IMR-90 (cell line): ENCODE measurements around the gene NEDD4L. TPM values are rescaled to one million over a fixed set of nuclear protein-coding genes. Genes with fewer than 3 reads are reported as not detected.

Experiments used
- ATAC-seq: fragments of 200-7000 bp; cut with Tn5 transposase; 2 replicates; pipeline ENCODE4 v1.9.1; 2020; ENCODE audit warnings: low read depth, mild to moderate bottlenecking, moderate library complexity
- BruUV-seq: library from RNA; stranded (reverse); fragments of 400-500 nt; replicated peaks from 2 replicates; lab custom pipeline; 2021; lab: Mats Ljungman, UMichigan
- CTCF ChIA-PET: fragments of 300-600 bp; formaldehyde crosslinking; extraction: SDS; loops from one replicate; lab custom pipeline; 2021; ENCODE audit warnings: antibody characterized with exemption; lab: Yijun Ruan, JAX
- POLR2A ChIA-PET: fragments of 300-600 bp; sonication (Branson Sonifier 250); formaldehyde crosslinking; loops from one replicate; lab custom pipeline; 2022; ENCODE audit warnings: antibody characterized with exemption; ENCODE audit not compliant: unreplicated experiment; lab: Charles Lee
- DNase-seq: peaks from one replicate; pipeline ENCODE4 v3.0.0; 2013
- H2AFZ ChIP-seq: replicated peaks from 2 replicates; pipeline ENCODE3; 2013; ENCODE audit warnings: low read length, mild to moderate bottlenecking; ENCODE audit not compliant: poor library complexity
- H2AK5ac ChIP-seq: 2 replicates; pipeline ENCODE4 v1.6.1; 2013; ENCODE audit warnings: low read depth, low read length, inconsistent platforms
- H2AK9ac ChIP-seq: replicated peaks from 2 replicates; pipeline ENCODE3; 2013; ENCODE audit warnings: mild to moderate bottlenecking, low read depth, low read length, moderate library complexity; ENCODE audit not compliant: poor library complexity
- H2BK120ac ChIP-seq: 2 replicates; pipeline ENCODE4 v1.6.1; 2013; ENCODE audit warnings: low read depth, low read length, inconsistent platforms
- H2BK15ac ChIP-seq: 3 replicates; pipeline ENCODE4 v1.6.1; 2013; ENCODE audit warnings: low read depth, low read length, inconsistent platforms
- H2BK20ac ChIP-seq: 2 replicates; pipeline ENCODE4 v1.6.1; 2013; ENCODE audit warnings: low read depth, mild to moderate bottlenecking, inconsistent platforms, low read length, moderate library complexity
- H2BK5ac ChIP-seq: 2 replicates; pipeline ENCODE4 v1.6.1; 2013; ENCODE audit warnings: mild to moderate bottlenecking, low read depth, low read length, inconsistent platforms; ENCODE audit not compliant: poor library complexity, severe bottlenecking
- H3K14ac ChIP-seq: replicated peaks from 2 replicates; pipeline ENCODE4 v1.6.1; 2013; ENCODE audit warnings: low read depth, low read length, inconsistent platforms
- H3K18ac ChIP-seq: 2 replicates; pipeline ENCODE4 v1.6.1; 2013; ENCODE audit warnings: low read depth, low read length, control low read depth
- H3K23ac ChIP-seq: 2 replicates; pipeline ENCODE4 v1.6.1; 2013; ENCODE audit warnings: low read depth, low read length, inconsistent platforms
- H3K27ac ChIP-seq: 2 replicates; pipeline ENCODE4 v1.5.1; 2013; ENCODE audit warnings: mild to moderate bottlenecking, control low read depth, low read length; ENCODE audit not compliant: insufficient read depth
- H3K27me3 ChIP-seq: 2 replicates; pipeline ENCODE4 v1.6.1; 2013; ENCODE audit warnings: low read length; ENCODE audit not compliant: control insufficient read depth, insufficient read depth
- H3K36me3 ChIP-seq: 2 replicates; pipeline ENCODE4 v1.6.1; 2013; ENCODE audit warnings: low read length, mixed read lengths; ENCODE audit not compliant: control insufficient read depth, insufficient read depth
- H3K4ac ChIP-seq: 2 replicates; pipeline ENCODE4 v1.6.1; 2013; ENCODE audit warnings: low read depth, low read length, inconsistent platforms
- H3K4me1 ChIP-seq: 2 replicates; pipeline ENCODE4 v1.6.1; 2013; ENCODE audit warnings: low read length, mixed read lengths; ENCODE audit not compliant: control insufficient read depth, insufficient read depth
- H3K4me2 ChIP-seq: 2 replicates; pipeline ENCODE4 v1.6.1; 2013; ENCODE audit warnings: low read depth, mild to moderate bottlenecking, control low read depth, low read length, moderate library complexity
- H3K4me3 ChIP-seq: 2 replicates; pipeline ENCODE4 v1.5.1; 2013; ENCODE audit warnings: low read depth, mild to moderate bottlenecking, control low read depth, low read length, moderate library complexity; ENCODE audit not compliant: insufficient read depth
- H3K56ac ChIP-seq: 2 replicates; pipeline ENCODE4 v1.6.1; 2013; ENCODE audit warnings: low read length, inconsistent platforms; ENCODE audit not compliant: insufficient read depth; ENCODE audit errors: extremely low read depth
- H3K79me1 ChIP-seq, 2 experiments: 2 replicates each; pipeline ENCODE4 v1.6.1; 2013; ENCODE audit warnings: low read length in 2 of 2, inconsistent platforms in 1 of 2, low read depth in 1 of 2
- H3K9ac ChIP-seq: 2 replicates; pipeline ENCODE4 v1.6.1; 2013; ENCODE audit warnings: low read depth, low read length, control low read depth
- H3K9me1 ChIP-seq: 2 replicates; pipeline ENCODE4 v1.6.1; 2013; ENCODE audit warnings: low read length, inconsistent platforms; ENCODE audit not compliant: insufficient read depth
- H3K9me3 ChIP-seq: 2 replicates; pipeline ENCODE4 v1.6.1; 2013; ENCODE audit warnings: low read length; ENCODE audit not compliant: control insufficient read depth, insufficient read depth
- H4K20me1 ChIP-seq: 2 replicates; pipeline ENCODE4 v1.6.1; 2013; ENCODE audit warnings: low read length, inconsistent platforms; ENCODE audit not compliant: insufficient read depth
- H4K5ac ChIP-seq: 2 replicates; pipeline ENCODE4 v1.6.1; 2013; ENCODE audit warnings: mild to moderate bottlenecking, low read depth, low read length, control low read depth
- H4K8ac ChIP-seq, 2 experiments: 2 replicates each; pipeline ENCODE4 v1.6.1; 2013; ENCODE audit warnings: low read depth in 2 of 2, low read length in 2 of 2, control low read depth in 1 of 2, inconsistent platforms in 1 of 2
- H4K91ac ChIP-seq: 2 replicates; pipeline ENCODE4 v1.6.1; 2013; ENCODE audit warnings: low read depth, low read length, inconsistent platforms; ENCODE audit not compliant: insufficient read depth
- BHLHE40 ChIP-seq: fragments of 150-350 bp; IDR thresholded peaks from 2 replicates; pipeline ENCODE4 v1.6.1; 2016; ENCODE audit warnings: mild to moderate bottlenecking, low read depth, low read length
- MXI1 ChIP-seq: IDR thresholded peaks from 2 replicates; pipeline ENCODE4 v1.6.1; 2012; ENCODE audit warnings: low read depth, mild to moderate bottlenecking, low read length, moderate library complexity, borderline replicate concordance
- RAD21 ChIP-seq: IDR thresholded peaks from 2 replicates; pipeline ENCODE4 v1.6.1; 2012; ENCODE audit warnings: low read length, improper control_type of control experiment
- RCOR1 ChIP-seq: IDR thresholded peaks from 2 replicates; pipeline ENCODE4 v1.6.1; 2012; ENCODE audit warnings: mild to moderate bottlenecking, low read length, improper control_type of control experiment; ENCODE audit not compliant: insufficient replicate concordance
- SMC3 ChIP-seq: fragments of 150-350 bp; IDR thresholded peaks from 2 replicates; pipeline ENCODE4 v1.6.1; 2016; ENCODE audit warnings: low read depth, mild to moderate bottlenecking, antibody characterized with exemption, low read length, moderate library complexity
- WGBS, 2 experiments: methylation state at CpG; one replicate each; pipeline versions ENCODE4 v1.1.5 to v1.1.7; 2013; ENCODE audit warnings: missing lambda C conversion rate in 2 of 2; ENCODE audit not compliant: insufficient read length in 1 of 2; ENCODE audit errors: extremely low coverage in 2 of 2; 5-methylcytosine and 5-hydroxymethylcytosine counted together
- dilution Hi-C: fragments of 300-500 bp; cut with HindIII; formaldehyde crosslinking; loops from one replicate; pipeline ENCODE4 v1.14.3; 2018; ENCODE audit warnings: low sequenced_read_pairs; ENCODE audit not compliant: unreplicated experiment
- in situ Hi-C: fragments of 300-500 bp; cut with MboI; formaldehyde crosslinking; loops from 3 replicates; pipeline ENCODE4 v1.14.3; 2019; ENCODE audit warnings: low sequenced_read_pairs, inconsistent platforms, mixed read lengths
- intact Hi-C: fragments of 100-400 bp; cut with micrococcal nuclease; formaldehyde crosslinking; loops from 2 replicates; pipeline ENCODE4 v1.10.0; 2022
- polyA plus RNA-seq, 3 experiments: library from polyadenylated mRNA; depleted of rRNA; stranded (reverse); fragments of >200 nt; gene quantifications; 2 replicates each; pipeline ENCODE4 v1.2.3, GENCODE V29; 2012; ENCODE audit warnings: low replicate concordance in 1 of 3
- total RNA-seq: library from RNA; depleted of rRNA; stranded (reverse); fragments of >200 nt; gene quantifications from 2 replicates; pipeline ENCODE4 v1.2.3, GENCODE V29; 2012
- TF ChIP-seq, protein P1 (sequence below): fragments of 150-350 bp; IDR thresholded peaks from 2 replicates; pipeline ENCODE4 v1.6.1; 2017; ENCODE audit warnings: mild to moderate bottlenecking, antibody characterized with exemption, low read length, low read depth

The NEDD4L gene
- total and polyA plus RNA-seq, 2 of the 4 experiments (the other 2 are of a cell fraction): 10.0 to 10.9 TPM

- Histone ChIP-seq H2BK20ac (no peak overlapping the region), H3K27me3 (peaks cover 47% of the 10 kb centered on the region), H2BK5ac (no peak overlapping the region), H4K20me1 (no peaks in the 10 kb centered on the region), H3K4me3 (no peak overlapping the region), H3K79me1 (no peaks in the 10 kb centered on the region), H2BK15ac (no peak overlapping the region), H3K4ac (no peak overlapping the region), H3K9me1 (no peaks in the 10 kb centered on the region), H4K5ac (no peak overlapping the region), H2AK5ac (no peak overlapping the region), H2AK9ac (no peak overlapping the region), H3K9ac (no peak overlapping the region), H3K56ac (no peak overlapping the region), H3K18ac (no peak overlapping the region), H3K27ac (no peak overlapping the region), H3K4me1 (no peaks in the 10 kb centered on the region), H3K23ac (no peak overlapping the region), H3K14ac (no peak overlapping the region), H4K8ac (no peak overlapping the region), H2BK120ac (no peak overlapping the region), H4K91ac (no peak overlapping the region), H2AFZ (no peak overlapping the region), H3K4me2 (no peak overlapping the region), H3K36me3 (no peaks in the 10 kb centered on the region), H3K9me3 (no peaks in the 10 kb centered on the region)
- ATAC-seq (no peak), DNase-seq (no peak)
- TF ChIP-seq RAD21: no peak
- no peak for TF ChIP-seq BHLHE40
- no peak for TF ChIP-seq RCOR1
- no peak for TF ChIP-seq SMC3
- TF ChIP-seq MXI1: no peak
- TF ChIP-seq, protein P1, sequence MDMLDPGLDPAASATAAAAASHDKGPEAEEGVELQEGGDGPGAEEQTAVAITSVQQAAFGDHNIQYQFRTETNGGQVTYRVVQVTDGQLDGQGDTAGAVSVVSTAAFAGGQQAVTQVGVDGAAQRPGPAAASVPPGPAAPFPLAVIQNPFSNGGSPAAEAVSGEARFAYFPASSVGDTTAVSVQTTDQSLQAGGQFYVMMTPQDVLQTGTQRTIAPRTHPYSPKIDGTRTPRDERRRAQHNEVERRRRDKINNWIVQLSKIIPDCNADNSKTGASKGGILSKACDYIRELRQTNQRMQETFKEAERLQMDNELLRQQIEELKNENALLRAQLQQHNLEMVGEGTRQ: no peak
- intact Hi-C loops: no loop called here
- 51% methylated on average over 2 of the region's 4 CpGs; no CpG with 5 or more reads in 1 of the 2 experiments for WGBS, 2 experiments
- dilution Hi-C loops: no loop called here
- CTCF ChIA-PET: no interaction called here
- in situ Hi-C loops: no loop called here
- BruUV-seq: no TSS peak
- POLR2A ChIA-PET: no interaction called here
These were observed 11.8 kb upstream of the NEDD4L start for GRCh38 chr18:58032233-58032632.
